Measurements from ENCODE around the gene FBN2. TPM values are rescaled to one million over a fixed set of nuclear protein-coding genes. Genes with fewer than 3 reads are reported as not detected.

FBN2 gene
- total RNA-seq, 1 experiment from 2014 or later: 0.08 TPM

DNA sequence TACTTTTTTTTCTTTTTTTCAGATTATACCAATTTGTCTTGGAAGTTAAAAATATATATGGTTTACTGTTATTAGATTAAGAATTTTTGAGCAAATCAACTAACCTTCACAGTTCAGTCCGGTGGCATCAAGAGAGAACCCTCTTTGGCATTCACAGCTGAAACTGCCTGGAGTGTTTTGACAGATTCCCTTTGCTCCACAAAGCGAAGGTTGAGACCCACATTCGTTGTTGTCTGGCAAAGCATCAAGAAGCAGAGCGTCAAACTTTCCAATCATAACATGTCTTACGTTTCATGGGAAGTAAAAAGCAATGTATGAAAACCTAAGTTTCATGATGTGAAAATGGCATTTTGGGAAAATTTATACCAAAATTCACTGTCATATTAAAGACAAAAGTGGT is 264.3 kb downstream of the FBN2 start:
- BruUV-seq (replicated peaks): no TSS peak
- CTCF ChIA-PET: no interaction called here

DNA sequence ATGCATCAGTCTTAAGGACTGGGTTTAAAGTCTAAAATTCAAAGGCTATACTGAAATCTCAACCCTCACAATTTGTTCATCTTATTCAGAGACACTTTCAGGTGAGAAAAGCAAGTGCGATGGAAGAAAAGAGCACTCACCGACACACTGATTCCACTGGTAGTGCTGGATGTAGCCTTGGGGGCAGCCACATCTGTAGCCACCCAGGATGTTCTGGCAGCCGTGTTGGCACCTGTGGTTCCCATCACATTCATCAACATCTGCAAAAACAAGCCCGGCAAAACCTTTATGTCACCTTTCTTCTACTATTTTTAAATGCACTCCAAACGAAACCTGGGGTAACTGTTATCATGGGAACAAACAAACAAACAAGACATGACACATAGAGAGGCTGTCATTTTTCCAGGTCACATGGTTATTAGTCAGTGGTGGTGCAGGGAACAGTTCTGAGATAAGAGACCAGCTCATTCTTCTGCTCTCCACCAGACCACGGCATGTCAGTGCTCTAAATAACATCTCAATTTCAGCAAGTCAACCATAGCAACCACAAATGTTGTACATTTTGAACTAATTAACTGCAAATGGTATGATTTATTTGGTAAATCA is 266.1 kb downstream of the FBN2 start:
- ATAC-seq (no peak), DNase-seq (ENCODE audit: low read depth, low spot score) (peak; percentile 27)
- in situ Hi-C loops (cut with HindIII; ENCODE audit: low pct_unique_long_range_greater_than_20kb, low sequenced_read_pairs) (no loop called here), intact Hi-C loops (cut with micrococcal nuclease; ENCODE audit: unreplicated experiment) (no loop called here)
- Histone ChIP-seq H3K36me3 (ENCODE audit: control insufficient read depth, insufficient read depth, low read length) (no peaks in the 10 kb centered on the region), H3K4me1 (ENCODE audit: control insufficient read depth, insufficient read depth, low read length) (no peaks in the 10 kb centered on the region), H3K27ac (ENCODE audit: low read length) (no peak overlapping the region), H3K27me3 (ENCODE audit: control insufficient read depth, insufficient read depth, low read length) (no peaks in the 10 kb centered on the region; the same call in 1 of the 2 replicates), H3K9me3 (ENCODE audit: control insufficient read depth, insufficient read depth, low read depth, low read length) (no peaks in the 10 kb centered on the region), H3K4me3 (ENCODE audit: low read depth in 2 of 2, low read length in 2 of 2) (no peak overlapping the region)
- POLR2A ChIA-PET: no interaction called here
- no TSS peak for BruUV-seq (replicated peaks)
- CTCF ChIA-PET: no interaction called here
- no peak for TF ChIP-seq POLR2AphosphoS5 (IDR thresholded peaks at IDR 0.05; ENCODE audit: low read depth, low read length)
- no peak for TF ChIP-seq TCF7L2 (IDR thresholded peaks at IDR 0.05; ENCODE audit: low read depth, low read length)
- TF ChIP-seq, protein P1, sequence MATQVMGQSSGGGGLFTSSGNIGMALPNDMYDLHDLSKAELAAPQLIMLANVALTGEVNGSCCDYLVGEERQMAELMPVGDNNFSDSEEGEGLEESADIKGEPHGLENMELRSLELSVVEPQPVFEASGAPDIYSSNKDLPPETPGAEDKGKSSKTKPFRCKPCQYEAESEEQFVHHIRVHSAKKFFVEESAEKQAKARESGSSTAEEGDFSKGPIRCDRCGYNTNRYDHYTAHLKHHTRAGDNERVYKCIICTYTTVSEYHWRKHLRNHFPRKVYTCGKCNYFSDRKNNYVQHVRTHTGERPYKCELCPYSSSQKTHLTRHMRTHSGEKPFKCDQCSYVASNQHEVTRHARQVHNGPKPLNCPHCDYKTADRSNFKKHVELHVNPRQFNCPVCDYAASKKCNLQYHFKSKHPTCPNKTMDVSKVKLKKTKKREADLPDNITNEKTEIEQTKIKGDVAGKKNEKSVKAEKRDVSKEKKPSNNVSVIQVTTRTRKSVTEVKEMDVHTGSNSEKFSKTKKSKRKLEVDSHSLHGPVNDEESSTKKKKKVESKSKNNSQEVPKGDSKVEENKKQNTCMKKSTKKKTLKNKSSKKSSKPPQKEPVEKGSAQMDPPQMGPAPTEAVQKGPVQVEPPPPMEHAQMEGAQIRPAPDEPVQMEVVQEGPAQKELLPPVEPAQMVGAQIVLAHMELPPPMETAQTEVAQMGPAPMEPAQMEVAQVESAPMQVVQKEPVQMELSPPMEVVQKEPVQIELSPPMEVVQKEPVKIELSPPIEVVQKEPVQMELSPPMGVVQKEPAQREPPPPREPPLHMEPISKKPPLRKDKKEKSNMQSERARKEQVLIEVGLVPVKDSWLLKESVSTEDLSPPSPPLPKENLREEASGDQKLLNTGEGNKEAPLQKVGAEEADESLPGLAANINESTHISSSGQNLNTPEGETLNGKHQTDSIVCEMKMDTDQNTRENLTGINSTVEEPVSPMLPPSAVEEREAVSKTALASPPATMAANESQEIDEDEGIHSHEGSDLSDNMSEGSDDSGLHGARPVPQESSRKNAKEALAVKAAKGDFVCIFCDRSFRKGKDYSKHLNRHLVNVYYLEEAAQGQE (IDR thresholded peaks at IDR 0.05; ENCODE audit: insufficient read depth in 1 of 2, low read depth in 2 of 2, low read length in 1 of 2): no peak
- TF ChIP-seq, protein P2, sequence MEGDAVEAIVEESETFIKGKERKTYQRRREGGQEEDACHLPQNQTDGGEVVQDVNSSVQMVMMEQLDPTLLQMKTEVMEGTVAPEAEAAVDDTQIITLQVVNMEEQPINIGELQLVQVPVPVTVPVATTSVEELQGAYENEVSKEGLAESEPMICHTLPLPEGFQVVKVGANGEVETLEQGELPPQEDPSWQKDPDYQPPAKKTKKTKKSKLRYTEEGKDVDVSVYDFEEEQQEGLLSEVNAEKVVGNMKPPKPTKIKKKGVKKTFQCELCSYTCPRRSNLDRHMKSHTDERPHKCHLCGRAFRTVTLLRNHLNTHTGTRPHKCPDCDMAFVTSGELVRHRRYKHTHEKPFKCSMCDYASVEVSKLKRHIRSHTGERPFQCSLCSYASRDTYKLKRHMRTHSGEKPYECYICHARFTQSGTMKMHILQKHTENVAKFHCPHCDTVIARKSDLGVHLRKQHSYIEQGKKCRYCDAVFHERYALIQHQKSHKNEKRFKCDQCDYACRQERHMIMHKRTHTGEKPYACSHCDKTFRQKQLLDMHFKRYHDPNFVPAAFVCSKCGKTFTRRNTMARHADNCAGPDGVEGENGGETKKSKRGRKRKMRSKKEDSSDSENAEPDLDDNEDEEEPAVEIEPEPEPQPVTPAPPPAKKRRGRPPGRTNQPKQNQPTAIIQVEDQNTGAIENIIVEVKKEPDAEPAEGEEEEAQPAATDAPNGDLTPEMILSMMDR (IDR thresholded peaks at IDR 0.05): no peak
- TF ChIP-seq SIN3A (IDR thresholded peaks at IDR 0.05; ENCODE audit: borderline replicate concordance, insufficient read depth, low read depth, low read length): no peak

More for the DNA sequence above, 264.3 kb downstream of the FBN2 start:
- no peak for TF ChIP-seq TCF7L2 (IDR thresholded peaks at IDR 0.05; ENCODE audit: low read depth, low read length)
- TF ChIP-seq, protein P1 (IDR thresholded peaks at IDR 0.05; ENCODE audit: insufficient read depth in 1 of 2, low read depth in 2 of 2, low read length in 1 of 2): no peak
- no peak for TF ChIP-seq POLR2AphosphoS5 (IDR thresholded peaks at IDR 0.05; ENCODE audit: low read depth, low read length)
- TF ChIP-seq, protein P2 (IDR thresholded peaks at IDR 0.05): no peak
- TF ChIP-seq SIN3A (IDR thresholded peaks at IDR 0.05; ENCODE audit: borderline replicate concordance, insufficient read depth, low read depth, low read length): no peak
- no peaks in the 10 kb centered on the region for H3K9me3 ChIP-seq (ENCODE audit: control insufficient read depth, insufficient read depth, low read depth, low read length)
- ATAC-seq: no peak
- H3K36me3 ChIP-seq (ENCODE audit: control insufficient read depth, insufficient read depth, low read length): no peaks in the 10 kb centered on the region
- intact Hi-C loops (cut with micrococcal nuclease; ENCODE audit: unreplicated experiment): no loop called here
- no peak overlapping the region for H3K4me3 ChIP-seq (ENCODE audit: low read depth in 2 of 2, low read length in 2 of 2)
- H3K4me1 ChIP-seq (ENCODE audit: control insufficient read depth, insufficient read depth, low read length): no peaks in the 10 kb centered on the region
- no peaks in the 10 kb centered on the region; the same call in 1 of the 2 replicates for H3K27me3 ChIP-seq (ENCODE audit: control insufficient read depth, insufficient read depth, low read length)
- in situ Hi-C loops (cut with HindIII; ENCODE audit: low pct_unique_long_range_greater_than_20kb, low sequenced_read_pairs): no loop called here
- H3K27ac ChIP-seq (ENCODE audit: low read length): no peak overlapping the region
- POLR2A ChIA-PET: no interaction called here
- DNase-seq (ENCODE audit: low read depth, low spot score): no peak
